ENCODE results near the gene RGS6.

The RGS6 gene

GRCh38 chr14:72172597-72172996 is 240.4 kb downstream of the RGS6 start:
- H3K9me3 ChIP-seq (ENCODE audit: control insufficient read depth in 1 of 2, low read length in 2 of 2) = peaks cover 0 to 4% of the 10 kb centered on the region in 2 donors
- no peaks in the 10 kb centered on the region for H3K27me3 ChIP-seq (ENCODE audit: control insufficient read depth in 1 of 2, insufficient read depth in 2 of 2, low read length in 2 of 2)
- no peak overlapping the region for H3K27ac ChIP-seq (ENCODE audit: low read depth, low read length)
- H3K36me3 ChIP-seq (ENCODE audit: control insufficient read depth in 1 of 2, insufficient read depth in 2 of 2, low read length in 2 of 2) = no peaks in the 10 kb centered on the region
- no peak overlapping the region for H3K4me3 ChIP-seq (ENCODE audit: low read depth in 1 of 2, low read length in 2 of 2)
- H3K9ac ChIP-seq (ENCODE audit: low read depth in 1 of 2, low read length in 2 of 2) = no peak overlapping the region
- no peaks in the 10 kb centered on the region for H3K4me1 ChIP-seq (ENCODE audit: control insufficient read depth in 1 of 2, insufficient read depth in 2 of 2, low read length in 2 of 2)

- Histone ChIP-seq H3K27ac (ENCODE audit: low read depth, low read length) (no peak overlapping the region), H3K27me3 (ENCODE audit: control insufficient read depth in 1 of 2, insufficient read depth in 2 of 2, low read length in 2 of 2) (no peaks in the 10 kb centered on the region), H3K4me1 (ENCODE audit: control insufficient read depth in 1 of 2, insufficient read depth in 2 of 2, low read length in 2 of 2) (no peaks in the 10 kb centered on the region), H3K36me3 (ENCODE audit: control insufficient read depth in 1 of 2, insufficient read depth in 2 of 2, low read length in 2 of 2) (no peaks in the 10 kb centered on the region), H3K4me3 (ENCODE audit: low read depth in 1 of 2, low read length in 2 of 2) (no peak overlapping the region), H3K9ac (ENCODE audit: low read depth in 1 of 2, low read length in 2 of 2) (no peak overlapping the region), H3K9me3 (ENCODE audit: control insufficient read depth in 1 of 2, low read length in 2 of 2) (peaks cover 0 to 4% of the 10 kb centered on the region in 2 donors)
Measured at GRCh38 chr14:72173038-72173720, 240.9 kb downstream of the RGS6 start.

GRCh38 chr14:72177251-72177650 is 245.0 kb downstream of the RGS6 start:
- peaks cover 0 to 5% of the 10 kb centered on the region in 2 donors for H3K9me3 ChIP-seq (ENCODE audit: control insufficient read depth in 1 of 2, low read length in 2 of 2)
- no peak overlapping the region for H3K4me3 ChIP-seq (ENCODE audit: low read depth in 1 of 2, low read length in 2 of 2)
- no peaks in the 10 kb centered on the region for H3K36me3 ChIP-seq (ENCODE audit: control insufficient read depth in 1 of 2, insufficient read depth in 2 of 2, low read length in 2 of 2)
- H3K27ac ChIP-seq (ENCODE audit: low read depth, low read length) = no peak overlapping the region
- H3K9ac ChIP-seq (ENCODE audit: low read depth in 1 of 2, low read length in 2 of 2) = no peak overlapping the region
- H3K27me3 ChIP-seq (ENCODE audit: control insufficient read depth in 1 of 2, insufficient read depth in 2 of 2, low read length in 2 of 2) = no peaks in the 10 kb centered on the region
- H3K4me1 ChIP-seq (ENCODE audit: control insufficient read depth in 1 of 2, insufficient read depth in 2 of 2, low read length in 2 of 2) = no peaks in the 10 kb centered on the region

- Histone ChIP-seq H3K9ac (ENCODE audit: low read depth in 1 of 2, low read length in 2 of 2) (no peak overlapping the region), H3K9me3 (ENCODE audit: control insufficient read depth in 1 of 2, low read length in 2 of 2) (peaks cover 0 to 5% of the 10 kb centered on the region in 2 donors), H3K4me1 (ENCODE audit: control insufficient read depth in 1 of 2, insufficient read depth in 2 of 2, low read length in 2 of 2) (no peaks in the 10 kb centered on the region), H3K4me3 (ENCODE audit: low read depth in 1 of 2, low read length in 2 of 2) (no peak overlapping the region), H3K36me3 (ENCODE audit: control insufficient read depth in 1 of 2, insufficient read depth in 2 of 2, low read length in 2 of 2) (no peaks in the 10 kb centered on the region), H3K27me3 (ENCODE audit: control insufficient read depth in 1 of 2, insufficient read depth in 2 of 2, low read length in 2 of 2) (no peaks in the 10 kb centered on the region), H3K27ac (ENCODE audit: low read depth, low read length) (no peak overlapping the region)
Measured at GRCh38 chr14:72178517-72178916, 246.3 kb downstream of the RGS6 start.

GRCh38 chr14:72182708-72183432 is 250.6 kb downstream of the RGS6 start:
- Histone ChIP-seq H3K36me3 (ENCODE audit: control insufficient read depth in 1 of 2, insufficient read depth in 2 of 2, low read length in 2 of 2) (no peaks in the 10 kb centered on the region), H3K27ac (ENCODE audit: low read depth, low read length) (no peak overlapping the region), H3K9ac (ENCODE audit: low read depth in 1 of 2, low read length in 2 of 2) (no peak overlapping the region), H3K9me3 (ENCODE audit: control insufficient read depth in 1 of 2, low read length in 2 of 2) (peaks cover 0 to 5% of the 10 kb centered on the region in 2 donors), H3K4me3 (ENCODE audit: low read depth in 1 of 2, low read length in 2 of 2) (no peak overlapping the region), H3K27me3 (ENCODE audit: control insufficient read depth in 1 of 2, insufficient read depth in 2 of 2, low read length in 2 of 2) (no peaks in the 10 kb centered on the region), H3K4me1 (ENCODE audit: control insufficient read depth in 1 of 2, insufficient read depth in 2 of 2, low read length in 2 of 2) (no peaks in the 10 kb centered on the region)

GRCh38 chr14:72183631-72184030 is 251.4 kb downstream of the RGS6 start:
- Histone ChIP-seq H3K27me3 (ENCODE audit: control insufficient read depth in 1 of 2, insufficient read depth in 2 of 2, low read length in 2 of 2) (no peaks in the 10 kb centered on the region), H3K9me3 (ENCODE audit: control insufficient read depth in 1 of 2, low read length in 2 of 2) (peaks cover 0 to 3% of the 10 kb centered on the region in 2 donors), H3K36me3 (ENCODE audit: control insufficient read depth in 1 of 2, insufficient read depth in 2 of 2, low read length in 2 of 2) (no peaks in the 10 kb centered on the region), H3K9ac (ENCODE audit: low read depth in 1 of 2, low read length in 2 of 2) (no peak overlapping the region), H3K4me1 (ENCODE audit: control insufficient read depth in 1 of 2, insufficient read depth in 2 of 2, low read length in 2 of 2) (no peaks in the 10 kb centered on the region), H3K27ac (ENCODE audit: low read depth, low read length) (no peak overlapping the region), H3K4me3 (ENCODE audit: low read depth in 1 of 2, low read length in 2 of 2) (no peak overlapping the region)

- H3K4me3 ChIP-seq (ENCODE audit: low read depth in 1 of 2, low read length in 2 of 2) = no peak overlapping the region
Measured at GRCh38 chr14:72186523-72186922, 254.3 kb downstream of the RGS6 start.

GRCh38 chr14:72196237-72197015 is 264.2 kb downstream of the RGS6 start:
- H3K27ac ChIP-seq (ENCODE audit: low read depth, low read length) = no peak overlapping the region
- no peak overlapping the region for H3K9ac ChIP-seq (ENCODE audit: low read depth in 1 of 2, low read length in 2 of 2)
- no peaks in the 10 kb centered on the region for H3K36me3 ChIP-seq (ENCODE audit: control insufficient read depth in 1 of 2, insufficient read depth in 2 of 2, low read length in 2 of 2)
- H3K4me1 ChIP-seq (ENCODE audit: control insufficient read depth in 1 of 2, insufficient read depth in 2 of 2, low read length in 2 of 2) = no peaks in the 10 kb centered on the region
- H3K27me3 ChIP-seq (ENCODE audit: control insufficient read depth in 1 of 2, insufficient read depth in 2 of 2, low read length in 2 of 2) = no peaks in the 10 kb centered on the region
- no peak overlapping the region for H3K4me3 ChIP-seq (ENCODE audit: low read depth in 1 of 2, low read length in 2 of 2)
- peaks cover 0 to 10% of the 10 kb centered on the region in 2 donors for H3K9me3 ChIP-seq (ENCODE audit: control insufficient read depth in 1 of 2, low read length in 2 of 2)

More at GRCh38 chr14:72186523-72186922, 254.3 kb downstream of the RGS6 start:
- no peaks in the 10 kb centered on the region for H3K4me1 ChIP-seq (ENCODE audit: control insufficient read depth in 1 of 2, insufficient read depth in 2 of 2, low read length in 2 of 2)
- no peak overlapping the region for H3K9ac ChIP-seq (ENCODE audit: low read depth in 1 of 2, low read length in 2 of 2)
- H3K36me3 ChIP-seq (ENCODE audit: control insufficient read depth in 1 of 2, insufficient read depth in 2 of 2, low read length in 2 of 2) = no peaks in the 10 kb centered on the region
- no peak overlapping the region for H3K27ac ChIP-seq (ENCODE audit: low read depth, low read length)
- peaks cover 0 to under 1% of the 10 kb centered on the region in 2 donors for H3K9me3 ChIP-seq (ENCODE audit: control insufficient read depth in 1 of 2, low read length in 2 of 2)
- H3K27me3 ChIP-seq (ENCODE audit: control insufficient read depth in 1 of 2, insufficient read depth in 2 of 2, low read length in 2 of 2) = no peaks in the 10 kb centered on the region

GRCh38 chr14:72201645-72202044 is 269.4 kb downstream of the RGS6 start:
- H3K4me1 ChIP-seq (ENCODE audit: control insufficient read depth in 1 of 2, insufficient read depth in 2 of 2, low read length in 2 of 2) = no peaks in the 10 kb centered on the region
- H3K27me3 ChIP-seq (ENCODE audit: control insufficient read depth in 1 of 2, insufficient read depth in 2 of 2, low read length in 2 of 2) = no peaks in the 10 kb centered on the region
- no peaks in the 10 kb centered on the region for H3K36me3 ChIP-seq (ENCODE audit: control insufficient read depth in 1 of 2, insufficient read depth in 2 of 2, low read length in 2 of 2)
- no peak overlapping the region for H3K4me3 ChIP-seq (ENCODE audit: low read depth in 1 of 2, low read length in 2 of 2)
- no peak overlapping the region for H3K9ac ChIP-seq (ENCODE audit: low read depth in 1 of 2, low read length in 2 of 2)
- H3K9me3 ChIP-seq (ENCODE audit: control insufficient read depth in 1 of 2, low read length in 2 of 2) = peaks cover 0 to 2% of the 10 kb centered on the region in 2 donors
- H3K27ac ChIP-seq (ENCODE audit: low read depth, low read length) = no peak overlapping the region

- Histone ChIP-seq H3K27me3 (ENCODE audit: control insufficient read depth in 1 of 2, insufficient read depth in 2 of 2, low read length in 2 of 2) (no peaks in the 10 kb centered on the region), H3K27ac (ENCODE audit: low read depth, low read length) (no peak overlapping the region), H3K4me1 (ENCODE audit: control insufficient read depth in 1 of 2, insufficient read depth in 2 of 2, low read length in 2 of 2) (no peaks in the 10 kb centered on the region), H3K36me3 (ENCODE audit: control insufficient read depth in 1 of 2, insufficient read depth in 2 of 2, low read length in 2 of 2) (no peaks in the 10 kb centered on the region), H3K9ac (ENCODE audit: low read depth in 1 of 2, low read length in 2 of 2) (no peak overlapping the region), H3K4me3 (ENCODE audit: low read depth in 1 of 2, low read length in 2 of 2) (no peak overlapping the region), H3K9me3 (ENCODE audit: control insufficient read depth in 1 of 2, low read length in 2 of 2) (no peaks in the 10 kb centered on the region)
Measured at GRCh38 chr14:72213424-72213823, 281.2 kb downstream of the RGS6 start.

Data from duodenal mucosa (tissue), 2 donors.